VCaP (cell line): ENCODE measurements around the gene BZW2.

Experiments
- H3K27ac ChIP-seq: fragments of 450-650 bp; 2 replicates; pipeline ENCODE4 v1.5.1; 2017
- TF ChIP-seq, protein P1 (sequence below): fragments of 450-650 bp; conservative IDR thresholded peaks from 2 replicates; pipeline ENCODE4 v1.5.1; 2017; ENCODE audit warnings: mild to moderate bottlenecking, moderate library complexity

The BZW2 gene

GRCh38 chr7:16753932-16754855 lies 108.2 kb downstream of the BZW2 start:
- peak overlapping the region; percentile 85 for H3K27ac ChIP-seq
- TF ChIP-seq, protein P1, sequence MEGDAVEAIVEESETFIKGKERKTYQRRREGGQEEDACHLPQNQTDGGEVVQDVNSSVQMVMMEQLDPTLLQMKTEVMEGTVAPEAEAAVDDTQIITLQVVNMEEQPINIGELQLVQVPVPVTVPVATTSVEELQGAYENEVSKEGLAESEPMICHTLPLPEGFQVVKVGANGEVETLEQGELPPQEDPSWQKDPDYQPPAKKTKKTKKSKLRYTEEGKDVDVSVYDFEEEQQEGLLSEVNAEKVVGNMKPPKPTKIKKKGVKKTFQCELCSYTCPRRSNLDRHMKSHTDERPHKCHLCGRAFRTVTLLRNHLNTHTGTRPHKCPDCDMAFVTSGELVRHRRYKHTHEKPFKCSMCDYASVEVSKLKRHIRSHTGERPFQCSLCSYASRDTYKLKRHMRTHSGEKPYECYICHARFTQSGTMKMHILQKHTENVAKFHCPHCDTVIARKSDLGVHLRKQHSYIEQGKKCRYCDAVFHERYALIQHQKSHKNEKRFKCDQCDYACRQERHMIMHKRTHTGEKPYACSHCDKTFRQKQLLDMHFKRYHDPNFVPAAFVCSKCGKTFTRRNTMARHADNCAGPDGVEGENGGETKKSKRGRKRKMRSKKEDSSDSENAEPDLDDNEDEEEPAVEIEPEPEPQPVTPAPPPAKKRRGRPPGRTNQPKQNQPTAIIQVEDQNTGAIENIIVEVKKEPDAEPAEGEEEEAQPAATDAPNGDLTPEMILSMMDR: no peak

- H3K27ac ChIP-seq: peak overlapping the region; percentile 85
- TF ChIP-seq, protein P1: no peak
Measured at GRCh38 chr7:16754856-16755317, 108.9 kb downstream of the BZW2 start.

- TF ChIP-seq, protein P1: no peak
Measured at GRCh38 chr7:16755397-16755796, 109.4 kb downstream of the BZW2 start.

More at GRCh38 chr7:16755397-16755796, 109.4 kb downstream of the BZW2 start:
- H3K27ac ChIP-seq: peak overlapping the region; percentile 85
